Measurements from ENCODE around the gene KCNK16. TPM values are rescaled to one million over a fixed set of nuclear protein-coding genes. Genes with fewer than 3 reads are reported as not detected.

The KCNK16 gene
- total and polyA plus RNA-seq, 10 of the 15 experiments (the other 5 are each of a cell fraction or from before 2014, with no cell fraction given), result not detected

- TF ChIP-seq, protein P1, sequence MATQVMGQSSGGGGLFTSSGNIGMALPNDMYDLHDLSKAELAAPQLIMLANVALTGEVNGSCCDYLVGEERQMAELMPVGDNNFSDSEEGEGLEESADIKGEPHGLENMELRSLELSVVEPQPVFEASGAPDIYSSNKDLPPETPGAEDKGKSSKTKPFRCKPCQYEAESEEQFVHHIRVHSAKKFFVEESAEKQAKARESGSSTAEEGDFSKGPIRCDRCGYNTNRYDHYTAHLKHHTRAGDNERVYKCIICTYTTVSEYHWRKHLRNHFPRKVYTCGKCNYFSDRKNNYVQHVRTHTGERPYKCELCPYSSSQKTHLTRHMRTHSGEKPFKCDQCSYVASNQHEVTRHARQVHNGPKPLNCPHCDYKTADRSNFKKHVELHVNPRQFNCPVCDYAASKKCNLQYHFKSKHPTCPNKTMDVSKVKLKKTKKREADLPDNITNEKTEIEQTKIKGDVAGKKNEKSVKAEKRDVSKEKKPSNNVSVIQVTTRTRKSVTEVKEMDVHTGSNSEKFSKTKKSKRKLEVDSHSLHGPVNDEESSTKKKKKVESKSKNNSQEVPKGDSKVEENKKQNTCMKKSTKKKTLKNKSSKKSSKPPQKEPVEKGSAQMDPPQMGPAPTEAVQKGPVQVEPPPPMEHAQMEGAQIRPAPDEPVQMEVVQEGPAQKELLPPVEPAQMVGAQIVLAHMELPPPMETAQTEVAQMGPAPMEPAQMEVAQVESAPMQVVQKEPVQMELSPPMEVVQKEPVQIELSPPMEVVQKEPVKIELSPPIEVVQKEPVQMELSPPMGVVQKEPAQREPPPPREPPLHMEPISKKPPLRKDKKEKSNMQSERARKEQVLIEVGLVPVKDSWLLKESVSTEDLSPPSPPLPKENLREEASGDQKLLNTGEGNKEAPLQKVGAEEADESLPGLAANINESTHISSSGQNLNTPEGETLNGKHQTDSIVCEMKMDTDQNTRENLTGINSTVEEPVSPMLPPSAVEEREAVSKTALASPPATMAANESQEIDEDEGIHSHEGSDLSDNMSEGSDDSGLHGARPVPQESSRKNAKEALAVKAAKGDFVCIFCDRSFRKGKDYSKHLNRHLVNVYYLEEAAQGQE (IDR thresholded peaks at IDR 0.05; ENCODE audit: low read depth, low read length), result no peak
- no peak for TF ChIP-seq BHLHE40 (IDR thresholded peaks at IDR 0.05; ENCODE audit: borderline replicate concordance in 1 of 2, low read depth in 2 of 2, low read length in 1 of 2)
- no peak for TF ChIP-seq NR2C2 (IDR thresholded peaks at IDR 0.05; ENCODE audit: borderline replicate concordance, control insufficient read depth, insufficient read length, low read depth)
- TF ChIP-seq HCFC1 (IDR thresholded peaks at IDR 0.05; ENCODE audit: low read length), result no peak
- no peak for TF ChIP-seq CHD1 (IDR thresholded peaks at IDR 0.05; ENCODE audit: low read depth, low read length)
- TF ChIP-seq, protein P2, sequence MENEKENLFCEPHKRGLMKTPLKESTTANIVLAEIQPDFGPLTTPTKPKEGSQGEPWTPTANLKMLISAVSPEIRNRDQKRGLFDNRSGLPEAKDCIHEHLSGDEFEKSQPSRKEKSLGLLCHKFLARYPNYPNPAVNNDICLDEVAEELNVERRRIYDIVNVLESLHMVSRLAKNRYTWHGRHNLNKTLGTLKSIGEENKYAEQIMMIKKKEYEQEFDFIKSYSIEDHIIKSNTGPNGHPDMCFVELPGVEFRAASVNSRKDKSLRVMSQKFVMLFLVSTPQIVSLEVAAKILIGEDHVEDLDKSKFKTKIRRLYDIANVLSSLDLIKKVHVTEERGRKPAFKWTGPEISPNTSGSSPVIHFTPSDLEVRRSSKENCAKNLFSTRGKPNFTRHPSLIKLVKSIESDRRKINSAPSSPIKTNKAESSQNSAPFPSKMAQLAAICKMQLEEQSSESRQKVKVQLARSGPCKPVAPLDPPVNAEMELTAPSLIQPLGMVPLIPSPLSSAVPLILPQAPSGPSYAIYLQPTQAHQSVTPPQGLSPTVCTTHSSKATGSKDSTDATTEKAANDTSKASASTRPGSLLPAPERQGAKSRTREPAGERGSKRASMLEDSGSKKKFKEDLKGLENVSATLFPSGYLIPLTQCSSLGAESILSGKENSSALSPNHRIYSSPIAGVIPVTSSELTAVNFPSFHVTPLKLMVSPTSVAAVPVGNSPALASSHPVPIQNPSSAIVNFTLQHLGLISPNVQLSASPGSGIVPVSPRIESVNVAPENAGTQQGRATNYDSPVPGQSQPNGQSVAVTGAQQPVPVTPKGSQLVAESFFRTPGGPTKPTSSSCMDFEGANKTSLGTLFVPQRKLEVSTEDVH (IDR thresholded peaks at IDR 0.05; ENCODE audit: low read depth, partially characterized antibody), result no peak
- TF ChIP-seq MYC (IDR thresholded peaks at IDR 0.05; ENCODE audit: insufficient read depth, insufficient read length, insufficient replicate concordance, low read length, severe bottlenecking), result no peak
- no peak for TF ChIP-seq GATAD2B (conservative IDR thresholded peaks at IDR 0.05; ENCODE audit: low read depth)
- TF ChIP-seq SMAD1 (IDR thresholded peaks at IDR 0.05; ENCODE audit: low read depth, partially characterized antibody), result no peak
- TF ChIP-seq YY1 (IDR thresholded peaks at IDR 0.05; ENCODE audit: low read depth, low read length), result no peak
Measured at GRCh38 chr6:39348740-39349139, 26.2 kb upstream of the KCNK16 start (continued).

Measured in GM12878 (cell line).